Kidney epithelial cell (primary cell): ENCODE data around the gene NFX1. TPM values are rescaled to one million over a fixed set of nuclear protein-coding genes. Genes with fewer than 3 reads are reported as not detected.

Experiments used
- DNase-seq: peaks from one replicate; pipeline ENCODE4 v3.0.0-alpha.2; 2010; ENCODE audit warnings: low read depth
- H3K27me3 ChIP-seq: 2 replicates; pipeline ENCODE4 v1.6.0; 2011; ENCODE audit warnings: low read length; ENCODE audit not compliant: control insufficient read depth, insufficient read depth
- H3K36me3 ChIP-seq: 2 replicates; pipeline ENCODE4 v1.5.1; 2011; ENCODE audit warnings: low read length; ENCODE audit not compliant: control insufficient read depth, insufficient read depth
- H3K4me3 ChIP-seq: 2 replicates; pipeline ENCODE4 v1.5.1; 2011; ENCODE audit warnings: low read depth, mild to moderate bottlenecking, control low read depth, low read length
- total RNA-seq: library from RNA; depleted of rRNA; stranded (reverse); fragments of >200 nt; gene quantifications from 2 replicates; pipeline ENCODE4 v1.2.3, GENCODE V29; 2015
- TF ChIP-seq, protein P1 (sequence below): IDR thresholded peaks from 2 replicates; pipeline ENCODE4 v1.5.1; 2011; ENCODE audit warnings: mild to moderate bottlenecking, moderate library complexity, low read length, control low read depth, inconsistent platforms; ENCODE audit not compliant: insufficient read depth, poor library complexity, severe bottlenecking

Gene NFX1
- 24.3 and 24.5 TPM in 2 replicates for total RNA-seq

DNA sequence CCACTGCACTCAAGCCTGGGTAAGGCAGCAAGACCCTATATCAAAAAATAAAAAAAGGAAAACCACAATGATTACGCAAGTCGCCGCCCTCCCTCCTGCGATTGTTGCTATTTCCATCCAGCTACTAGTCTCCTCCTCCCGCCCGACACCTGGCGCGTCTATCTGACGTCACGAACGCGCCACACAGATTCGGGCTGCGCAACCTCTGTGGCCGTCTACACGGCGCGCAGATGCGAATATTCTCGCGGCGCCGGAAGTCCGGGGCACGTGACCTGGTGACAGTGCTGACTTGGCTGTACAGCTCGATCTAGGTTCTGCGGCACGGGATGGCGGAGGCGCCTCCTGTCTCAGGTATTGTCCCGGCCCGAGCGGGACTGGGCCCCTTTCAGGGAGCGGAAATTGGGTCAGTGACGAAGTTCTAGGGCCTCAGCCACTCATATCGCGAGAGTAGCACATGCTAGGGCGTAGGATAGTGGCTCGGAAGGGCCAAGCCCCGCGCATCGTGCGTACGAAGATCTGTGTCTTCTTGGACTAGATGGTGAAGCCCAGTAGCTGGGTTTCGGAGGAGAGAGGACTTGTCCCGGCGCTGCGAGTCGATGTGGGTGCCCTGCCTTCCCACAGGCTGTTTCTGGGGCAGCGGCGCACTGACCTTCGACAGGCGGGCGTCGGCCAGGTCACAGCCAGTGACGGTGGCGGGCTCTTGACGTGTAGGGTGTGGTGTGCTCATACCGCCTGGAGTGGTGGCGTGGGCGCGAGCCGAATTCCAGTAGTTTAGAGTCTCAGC is at the start of gene NFX1:
NFX1 (plus strand) TSS at position 270 of the 784 bp plus-strand sequence; CDS start at position 327, 57 bp downstream.
- Histone ChIP-seq H3K27me3 (no peaks in the 10 kb centered on the region), H3K36me3 (no peaks in the 10 kb centered on the region), H3K4me3 (peak within 1 kb of the TSS; percentile 63)
- TF ChIP-seq, protein P1, sequence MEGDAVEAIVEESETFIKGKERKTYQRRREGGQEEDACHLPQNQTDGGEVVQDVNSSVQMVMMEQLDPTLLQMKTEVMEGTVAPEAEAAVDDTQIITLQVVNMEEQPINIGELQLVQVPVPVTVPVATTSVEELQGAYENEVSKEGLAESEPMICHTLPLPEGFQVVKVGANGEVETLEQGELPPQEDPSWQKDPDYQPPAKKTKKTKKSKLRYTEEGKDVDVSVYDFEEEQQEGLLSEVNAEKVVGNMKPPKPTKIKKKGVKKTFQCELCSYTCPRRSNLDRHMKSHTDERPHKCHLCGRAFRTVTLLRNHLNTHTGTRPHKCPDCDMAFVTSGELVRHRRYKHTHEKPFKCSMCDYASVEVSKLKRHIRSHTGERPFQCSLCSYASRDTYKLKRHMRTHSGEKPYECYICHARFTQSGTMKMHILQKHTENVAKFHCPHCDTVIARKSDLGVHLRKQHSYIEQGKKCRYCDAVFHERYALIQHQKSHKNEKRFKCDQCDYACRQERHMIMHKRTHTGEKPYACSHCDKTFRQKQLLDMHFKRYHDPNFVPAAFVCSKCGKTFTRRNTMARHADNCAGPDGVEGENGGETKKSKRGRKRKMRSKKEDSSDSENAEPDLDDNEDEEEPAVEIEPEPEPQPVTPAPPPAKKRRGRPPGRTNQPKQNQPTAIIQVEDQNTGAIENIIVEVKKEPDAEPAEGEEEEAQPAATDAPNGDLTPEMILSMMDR: no peak
- peak; percentile 78 for DNase-seq

DNA sequence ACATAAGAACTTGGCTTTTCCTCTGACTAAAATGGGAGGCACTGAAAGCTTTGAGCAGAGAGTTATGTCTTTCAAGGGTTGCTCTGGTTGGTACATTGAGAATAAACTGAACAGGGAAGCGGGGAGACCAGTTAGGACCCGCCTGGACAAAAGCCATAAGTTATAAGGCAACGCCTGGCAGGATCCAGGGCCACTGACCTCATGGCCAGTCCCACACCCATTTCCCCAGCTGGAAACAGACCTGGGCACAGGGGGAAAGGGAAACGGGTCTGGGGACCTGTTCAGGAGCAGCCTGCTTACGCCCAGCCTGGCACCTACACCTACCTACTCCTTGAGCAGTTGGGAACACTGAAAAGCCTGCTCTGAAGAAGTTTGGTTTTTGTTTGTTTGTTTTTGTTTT is 49.0 kb upstream of the NFX1 start:
- no peak for DNase-seq
- TF ChIP-seq, protein P1: no peak
- H3K4me3 ChIP-seq: no peak overlapping the region
- H3K27me3 ChIP-seq: no peaks in the 10 kb centered on the region
- no peaks in the 10 kb centered on the region for H3K36me3 ChIP-seq

DNA sequence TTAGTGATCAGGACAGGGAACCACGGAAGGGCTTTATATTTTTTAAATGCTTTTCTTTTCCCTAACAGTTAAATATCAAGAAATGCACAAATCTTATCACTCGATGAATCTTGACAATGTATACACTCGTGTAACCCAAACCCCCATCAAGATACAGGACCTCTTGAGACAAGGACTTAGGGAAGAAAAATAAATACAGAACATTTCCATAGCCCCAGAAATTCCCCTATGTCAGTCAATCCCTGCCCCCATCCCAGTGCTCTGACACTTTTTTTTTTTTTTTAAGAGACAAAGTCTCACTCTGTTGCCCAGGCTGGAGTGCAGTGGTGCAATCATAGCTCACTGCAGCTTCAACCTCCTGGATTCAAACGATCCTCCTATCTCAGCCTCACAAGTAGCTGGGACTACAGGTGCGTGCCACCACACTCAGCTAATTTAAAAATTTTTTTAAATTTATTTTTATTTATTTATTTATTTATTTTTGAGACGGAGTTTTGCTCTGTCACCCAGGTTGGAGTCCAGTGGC is 47.6 kb upstream of the NFX1 start:
- no peak for DNase-seq
- TF ChIP-seq, protein P1: no peak
- H3K36me3 ChIP-seq: no peaks in the 10 kb centered on the region
- no peak overlapping the region for H3K4me3 ChIP-seq
- no peaks in the 10 kb centered on the region for H3K27me3 ChIP-seq

DNA sequence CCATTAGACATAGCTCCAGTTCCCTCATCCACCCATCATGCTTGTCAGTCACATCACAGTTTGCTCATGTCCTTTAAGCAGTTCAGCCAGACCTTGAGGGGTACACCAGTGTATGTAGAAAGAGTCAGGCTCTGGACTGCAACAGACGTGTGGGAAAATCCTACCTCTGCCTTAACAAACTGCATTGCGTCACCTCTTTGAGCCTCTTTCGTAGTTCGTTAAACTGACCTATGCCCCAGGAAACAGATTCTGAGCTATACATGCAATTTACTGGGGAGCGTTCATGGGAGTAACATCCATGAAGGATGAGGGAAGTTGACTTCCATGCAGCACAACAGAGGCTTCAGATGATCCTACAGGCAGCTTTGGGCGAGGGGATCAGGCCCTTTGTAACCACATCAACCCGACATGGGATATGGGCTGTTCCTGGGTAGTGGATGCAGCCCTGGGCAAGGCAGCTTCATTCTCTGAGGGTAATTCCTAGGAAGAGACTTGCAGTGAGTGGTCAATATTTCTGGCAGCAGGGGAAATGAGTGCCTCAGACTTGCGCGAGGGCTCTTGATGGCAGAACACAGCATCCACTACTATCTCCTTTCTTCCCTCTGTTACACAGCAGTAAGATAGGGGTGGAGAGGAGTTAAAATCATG is 46.1 kb upstream of the NFX1 start:
- Histone ChIP-seq H3K4me3 (no peak overlapping the region), H3K27me3 (no peaks in the 10 kb centered on the region), H3K36me3 (no peaks in the 10 kb centered on the region)
- TF ChIP-seq, protein P1: no peak
- DNase-seq: no peak

DNA sequence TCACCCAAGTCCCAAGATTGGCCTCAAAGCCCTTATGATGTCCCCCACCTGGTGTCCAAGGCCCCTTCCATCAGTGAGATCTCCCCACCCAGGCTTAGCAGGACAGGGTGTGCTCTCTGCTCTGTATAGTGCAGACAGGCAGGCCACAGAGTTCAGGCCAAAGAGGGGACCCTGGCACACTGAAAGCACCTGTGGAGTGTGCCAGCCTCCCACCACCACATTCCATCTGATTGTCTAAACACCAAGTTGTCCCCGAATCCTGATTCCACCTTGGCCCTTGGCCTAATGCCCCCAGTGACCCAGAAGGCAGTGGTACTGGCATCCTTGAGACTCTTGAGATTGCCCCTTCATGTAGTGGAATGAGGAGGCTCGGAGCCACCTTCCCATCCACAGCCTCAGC is 45.0 kb upstream of the NFX1 start:
- no peaks in the 10 kb centered on the region for H3K36me3 ChIP-seq
- TF ChIP-seq, protein P1: no peak
- H3K4me3 ChIP-seq: no peak overlapping the region
- H3K27me3 ChIP-seq: no peaks in the 10 kb centered on the region
- DNase-seq: no peak
